ENCODE data around the gene TEPSIN.

Gene TEPSIN

GRCh38 chr17:81249223-81250040, 10.6 kb upstream of the TEPSIN start:
- Histone ChIP-seq H3K4me1 (ENCODE audit: control insufficient read depth, insufficient read depth, low read length) (no peaks in the 10 kb centered on the region), H3K9me3 (ENCODE audit: control insufficient read depth, insufficient read depth, low read length) (no peaks in the 10 kb centered on the region), H3K9ac (ENCODE audit: low read depth, low read length) (no peak overlapping the region), H3K4me3 (ENCODE audit: low read depth, low read length) (no peak overlapping the region), H3K27ac (ENCODE audit: low read depth, low read length) (no peak overlapping the region), H3K27me3 (ENCODE audit: control insufficient read depth, insufficient read depth, low read length) (no peaks in the 10 kb centered on the region), H3K36me3 (ENCODE audit: control insufficient read depth, insufficient read depth, low read length) (peaks cover 7% of the 10 kb centered on the region; the same call in 1 of the 2 replicates)

- Histone ChIP-seq H3K9me3 (ENCODE audit: control insufficient read depth, insufficient read depth, low read length) (no peaks in the 10 kb centered on the region), H3K27ac (ENCODE audit: low read depth, low read length) (no peak overlapping the region), H3K27me3 (ENCODE audit: control insufficient read depth, insufficient read depth, low read length) (no peaks in the 10 kb centered on the region), H3K36me3 (ENCODE audit: control insufficient read depth, insufficient read depth, low read length) (peaks cover 7% of the 10 kb centered on the region; the same call in 1 of the 2 replicates), H3K9ac (ENCODE audit: low read depth, low read length) (no peak overlapping the region), H3K4me3 (ENCODE audit: low read depth, low read length) (no peak overlapping the region), H3K4me1 (ENCODE audit: control insufficient read depth, insufficient read depth, low read length) (no peaks in the 10 kb centered on the region)
Measured at GRCh38 chr17:81248649-81249048, 9.8 kb upstream of the TEPSIN start.

GRCh38 chr17:81247339-81247990, 8.6 kb upstream of the TEPSIN start:
- H3K4me1 ChIP-seq (ENCODE audit: control insufficient read depth, insufficient read depth, low read length) = no peaks in the 10 kb centered on the region; the same call in 1 of the 2 replicates
- H3K27me3 ChIP-seq (ENCODE audit: control insufficient read depth, insufficient read depth, low read length) = no peaks in the 10 kb centered on the region
- no peaks in the 10 kb centered on the region for H3K9me3 ChIP-seq (ENCODE audit: control insufficient read depth, insufficient read depth, low read length)
- H3K27ac ChIP-seq (ENCODE audit: low read depth, low read length) = no peak overlapping the region
- H3K4me3 ChIP-seq (ENCODE audit: low read depth, low read length) = no peak overlapping the region
- H3K9ac ChIP-seq (ENCODE audit: low read depth, low read length) = no peak overlapping the region
- peaks cover 2% of the 10 kb centered on the region; the same call in 1 of the 2 replicates for H3K36me3 ChIP-seq (ENCODE audit: control insufficient read depth, insufficient read depth, low read length)

GRCh38 chr17:81246679-81247338, 8.0 kb upstream of the TEPSIN start:
- H3K27ac ChIP-seq (ENCODE audit: low read depth, low read length) = no peak overlapping the region
- no peaks in the 10 kb centered on the region for H3K36me3 ChIP-seq (ENCODE audit: control insufficient read depth, insufficient read depth, low read length)
- no peaks in the 10 kb centered on the region for H3K9me3 ChIP-seq (ENCODE audit: control insufficient read depth, insufficient read depth, low read length)
- H3K27me3 ChIP-seq (ENCODE audit: control insufficient read depth, insufficient read depth, low read length) = no peaks in the 10 kb centered on the region
- no peaks in the 10 kb centered on the region; the same call in 1 of the 2 replicates for H3K4me1 ChIP-seq (ENCODE audit: control insufficient read depth, insufficient read depth, low read length)
- no peak overlapping the region for H3K9ac ChIP-seq (ENCODE audit: low read depth, low read length)
- no peak overlapping the region for H3K4me3 ChIP-seq (ENCODE audit: low read depth, low read length)

DNA sequence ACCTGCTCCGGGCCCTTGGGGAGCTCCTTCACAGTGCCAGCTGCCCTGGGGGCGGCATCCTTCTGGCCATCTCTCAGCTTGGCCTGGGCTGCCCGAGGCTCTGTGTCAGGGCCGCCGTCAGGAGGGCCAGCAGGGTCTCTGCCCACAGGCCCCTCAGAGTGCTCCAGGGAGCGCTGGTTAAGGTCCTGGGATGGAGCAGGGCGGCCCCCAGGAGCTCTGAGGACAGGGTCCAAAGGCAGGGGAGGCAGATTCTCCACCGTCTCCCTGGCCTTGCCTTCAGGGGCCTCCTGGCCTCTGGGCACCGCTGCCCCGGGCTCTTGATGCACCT, 7.5 kb upstream of the TEPSIN start:
- H3K27me3 ChIP-seq (ENCODE audit: control insufficient read depth, insufficient read depth, low read length) = no peaks in the 10 kb centered on the region
- no peaks in the 10 kb centered on the region for H3K9me3 ChIP-seq (ENCODE audit: control insufficient read depth, insufficient read depth, low read length)
- H3K36me3 ChIP-seq (ENCODE audit: control insufficient read depth, insufficient read depth, low read length) = peaks cover 2% of the 10 kb centered on the region; the same call in 1 of the 2 replicates
- no peak overlapping the region for H3K9ac ChIP-seq (ENCODE audit: low read depth, low read length)
- no peaks in the 10 kb centered on the region; the same call in 1 of the 2 replicates for H3K4me1 ChIP-seq (ENCODE audit: control insufficient read depth, insufficient read depth, low read length)
- H3K4me3 ChIP-seq (ENCODE audit: low read depth, low read length) = no peak overlapping the region
- H3K27ac ChIP-seq (ENCODE audit: low read depth, low read length) = no peak overlapping the region

DNA sequence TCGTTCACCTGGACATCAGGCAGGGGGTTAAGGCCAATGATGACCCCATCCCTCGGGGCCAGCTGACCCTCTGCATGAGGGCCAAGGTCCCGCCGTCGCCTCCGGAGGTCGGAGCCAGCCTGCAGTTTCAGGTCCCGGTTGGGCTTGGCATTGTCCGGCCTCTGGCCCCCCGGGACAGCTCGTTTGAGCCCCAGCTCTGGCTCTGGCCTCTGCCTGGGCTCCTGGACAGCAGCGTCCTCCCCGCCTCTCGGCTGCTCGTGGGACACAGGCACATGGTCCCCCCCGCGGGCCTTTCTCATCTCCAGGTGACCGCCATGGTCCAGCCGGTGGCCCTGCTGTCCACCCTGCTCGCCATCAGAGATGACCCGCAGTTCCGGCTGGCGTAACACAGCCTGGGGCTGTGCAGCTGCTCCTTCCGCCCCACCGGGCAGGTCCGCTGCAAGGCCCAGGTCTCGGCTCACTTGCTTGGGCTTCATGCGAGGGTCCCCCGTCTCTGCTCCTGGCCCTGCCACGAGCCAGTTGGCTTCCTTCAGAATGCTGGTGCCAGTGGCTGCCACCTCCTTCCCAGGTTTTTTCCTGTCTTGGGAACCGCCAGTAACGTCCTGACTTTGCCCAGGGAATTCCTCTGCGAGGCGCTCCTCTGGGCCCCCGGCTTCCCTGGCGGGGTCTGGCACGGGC, 6.9 kb upstream of the TEPSIN start:
- H3K27ac ChIP-seq (ENCODE audit: low read depth, low read length) = no peak overlapping the region
- no peaks in the 10 kb centered on the region for H3K27me3 ChIP-seq (ENCODE audit: control insufficient read depth, insufficient read depth, low read length)
- no peak overlapping the region for H3K9ac ChIP-seq (ENCODE audit: low read depth, low read length)
- peaks cover 7% of the 10 kb centered on the region; the same call in 1 of the 2 replicates for H3K36me3 ChIP-seq (ENCODE audit: control insufficient read depth, insufficient read depth, low read length)
- H3K4me3 ChIP-seq (ENCODE audit: low read depth, low read length) = no peak overlapping the region
- H3K9me3 ChIP-seq (ENCODE audit: control insufficient read depth, insufficient read depth, low read length) = no peaks in the 10 kb centered on the region
- H3K4me1 ChIP-seq (ENCODE audit: control insufficient read depth, insufficient read depth, low read length) = no peaks in the 10 kb centered on the region; the same call in 1 of the 2 replicates

DNA sequence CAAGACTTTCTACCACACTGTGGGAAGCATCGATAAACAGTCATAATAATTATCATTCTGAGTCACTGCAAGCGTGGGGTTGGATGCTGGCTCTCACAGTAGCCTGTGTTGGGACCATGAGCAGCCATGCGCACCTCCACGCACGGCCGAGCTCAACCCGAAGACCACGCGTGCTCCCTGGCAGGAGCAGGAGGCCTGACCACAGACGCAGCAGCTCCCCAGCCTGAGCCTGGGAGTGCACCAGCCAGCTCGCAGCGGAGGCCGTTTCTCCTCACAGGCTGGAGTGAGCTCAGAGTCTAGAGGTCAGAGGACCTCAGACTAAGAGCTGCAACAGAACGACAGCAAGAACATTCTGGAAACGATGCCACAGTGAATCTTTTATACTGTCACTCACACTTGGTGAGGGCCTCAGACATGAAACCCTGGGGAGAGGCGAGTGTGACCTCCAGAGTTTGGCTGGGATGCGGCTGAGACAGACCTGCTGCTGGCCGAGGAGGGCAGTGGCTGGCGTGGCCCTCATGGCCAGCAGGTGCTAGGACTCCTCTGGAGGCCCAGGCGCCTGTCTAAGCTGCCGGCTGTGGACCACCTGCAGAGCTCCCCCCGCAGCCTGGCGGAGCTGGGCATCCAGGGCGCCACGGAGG, 6.3 kb upstream of the TEPSIN start:
- no peak overlapping the region for H3K9ac ChIP-seq (ENCODE audit: low read depth, low read length)
- no peak overlapping the region for H3K4me3 ChIP-seq (ENCODE audit: low read depth, low read length)
- no peaks in the 10 kb centered on the region for H3K27me3 ChIP-seq (ENCODE audit: control insufficient read depth, insufficient read depth, low read length)
- no peaks in the 10 kb centered on the region for H3K9me3 ChIP-seq (ENCODE audit: control insufficient read depth, insufficient read depth, low read length)
- H3K27ac ChIP-seq (ENCODE audit: low read depth, low read length) = no peak overlapping the region
- peaks cover 8% of the 10 kb centered on the region; the same call in 1 of the 2 replicates for H3K36me3 ChIP-seq (ENCODE audit: control insufficient read depth, insufficient read depth, low read length)
- peaks cover 1% of the 10 kb centered on the region; the same call in 1 of the 2 replicates for H3K4me1 ChIP-seq (ENCODE audit: control insufficient read depth, insufficient read depth, low read length)

GRCh38 chr17:81244358-81245023, 5.6 kb upstream of the TEPSIN start:
- peaks cover 5% of the 10 kb centered on the region; the same call in 1 of the 2 replicates for H3K4me1 ChIP-seq (ENCODE audit: control insufficient read depth, insufficient read depth, low read length)
- peaks cover 8% of the 10 kb centered on the region; the same call in 1 of the 2 replicates for H3K36me3 ChIP-seq (ENCODE audit: control insufficient read depth, insufficient read depth, low read length)
- H3K4me3 ChIP-seq (ENCODE audit: low read depth, low read length) = no peak overlapping the region
- H3K27ac ChIP-seq (ENCODE audit: low read depth, low read length) = no peak overlapping the region
- no peaks in the 10 kb centered on the region for H3K27me3 ChIP-seq (ENCODE audit: control insufficient read depth, insufficient read depth, low read length)
- no peak overlapping the region for H3K9ac ChIP-seq (ENCODE audit: low read depth, low read length)
- no peaks in the 10 kb centered on the region for H3K9me3 ChIP-seq (ENCODE audit: control insufficient read depth, insufficient read depth, low read length)

- H3K27me3 ChIP-seq (ENCODE audit: control insufficient read depth, insufficient read depth, low read length) = no peaks in the 10 kb centered on the region
- peaks cover 5% of the 10 kb centered on the region; the same call in 1 of the 2 replicates for H3K4me1 ChIP-seq (ENCODE audit: control insufficient read depth, insufficient read depth, low read length)
- H3K9me3 ChIP-seq (ENCODE audit: control insufficient read depth, insufficient read depth, low read length) = no peaks in the 10 kb centered on the region
- no peak overlapping the region for H3K9ac ChIP-seq (ENCODE audit: low read depth, low read length)
- no peak overlapping the region for H3K4me3 ChIP-seq (ENCODE audit: low read depth, low read length)
- peaks cover 8% of the 10 kb centered on the region; the same call in 1 of the 2 replicates for H3K36me3 ChIP-seq (ENCODE audit: control insufficient read depth, insufficient read depth, low read length)
- no peak overlapping the region for H3K27ac ChIP-seq (ENCODE audit: low read depth, low read length)
Measured at GRCh38 chr17:81243333-81243664, 4.4 kb upstream of the TEPSIN start.
